Small intestine (tissue), 7 donors: Measurements from ENCODE around the gene RTP4. TPM values are rescaled to one million over a fixed set of nuclear protein-coding genes. Genes with fewer than 3 reads are reported as not detected.

ENCODE experiments used
- DNase-seq, 2 donors: peaks; one replicate each; pipeline versions ENCODE4 v3.0.0 to v3.0.0-alpha.2; 2013
- FAIRE-seq: peaks from 2 replicates; lab custom pipeline; 2012; peaks lifted over from hg19 to GRCh38; lab: Jason Lieb, UNC
- H3K27ac ChIP-seq, 3 donors: one replicate each; pipeline ENCODE4 v1.5.1; 2013; ENCODE audit warnings: low read length in 2 of 3, mild to moderate bottlenecking in 2 of 3, control low read depth in 1 of 3, inconsistent platforms in 1 of 3, low read depth in 1 of 3, moderate library complexity in 1 of 3
- H3K27me3 ChIP-seq, 3 donors: one replicate each; pipeline ENCODE4 v1.6.1; 2013; ENCODE audit warnings: low read length in 3 of 3, inconsistent platforms in 1 of 3; ENCODE audit not compliant: control insufficient read depth in 3 of 3, insufficient read depth in 3 of 3
- H3K36me3 ChIP-seq, 3 donors: one replicate each; pipeline ENCODE4 v1.6.1; 2013; ENCODE audit warnings: low read length in 3 of 3, inconsistent platforms in 1 of 3, low read depth in 1 of 3, mild to moderate bottlenecking in 1 of 3, moderate library complexity in 1 of 3; ENCODE audit not compliant: control insufficient read depth in 3 of 3, insufficient read depth in 2 of 3
- H3K4me1 ChIP-seq, 3 donors: one replicate each; pipeline ENCODE4 v1.6.1; 2013; ENCODE audit warnings: low read length in 2 of 3, inconsistent platforms in 1 of 3, low read depth in 1 of 3, mild to moderate bottlenecking in 1 of 3, moderate library complexity in 1 of 3; ENCODE audit not compliant: control insufficient read depth in 3 of 3, insufficient read depth in 2 of 3
- H3K4me3 ChIP-seq, 3 donors: one replicate each; pipeline ENCODE4 v1.5.1; 2013; ENCODE audit warnings: low read length in 3 of 3, control low read depth in 1 of 3, inconsistent platforms in 1 of 3, low read depth in 1 of 3, mild to moderate bottlenecking in 1 of 3, moderate library complexity in 1 of 3
- H3K9me3 ChIP-seq, 2 donors: one replicate each; pipeline ENCODE4 v1.6.1; 2013; ENCODE audit warnings: low read depth in 1 of 2, low read length in 1 of 2; ENCODE audit not compliant: control insufficient read depth in 2 of 2, insufficient read depth in 1 of 2
- WGBS, 3 donors: extraction: QIAGEN DNeasy Blood & Tissue Kit; methylation state at CpG; one replicate each; pipeline ENCODE4 v1.1.7; 2013; 5-methylcytosine and 5-hydroxymethylcytosine counted together
- polyA plus RNA-seq, 4 donors: library from polyadenylated mRNA; stranded (reverse) in 3 of 4; unstranded in 1 of 4; fragments of 200-250 nt in 3 of 4; fragments of 120-200 nt in 1 of 4; gene quantifications; one replicate each; pipeline versions ENCODE4 v1.2.1 to v1.2.3, GENCODE V29; 2013
- donor health status: healthy with polysubstance abuse.
- donor health status: control.
- donor health status: control.
- donor health status: Bipolar disorder and iron deficiency.
- donor health status: healthy.

Gene RTP4
- polyA plus RNA-seq, 4 donors, result 7.6 to 18.2 (median 13.0) TPM

- H3K27ac ChIP-seq, result no peak overlapping the region
- H3K4me3 ChIP-seq, result no peak overlapping the region
- DNase-seq (no peak), FAIRE-seq (no peak)
- H3K36me3 ChIP-seq, result no peaks in the 10 kb centered on the region
- peaks cover 0 to 2% of the 10 kb centered on the region in 2 donors for H3K9me3 ChIP-seq
- 94 to 100% (median 99%) methylated on average over 1 of the region's 1 CpG for WGBS, 3 donors
- no peaks in the 10 kb centered on the region for H3K27me3 ChIP-seq
- peaks cover 0 to 1% (median 0%) of the 10 kb centered on the region in 3 donors for H3K4me1 ChIP-seq
These were observed 10.1 kb upstream of the RTP4 start for GRCh38 chr3:187358068-187358467.

- no peak for FAIRE-seq
- H3K27ac ChIP-seq, result no peak overlapping the region
- WGBS, 3 donors, result 67 to 81% (median 78%) methylated on average over 7 of the region's 7 CpGs
These were observed 8.2 kb upstream of the RTP4 start for GRCh38 chr3:187359798-187360486.

GRCh38 chr3:187360596-187360995 lies 7.6 kb upstream of the RTP4 start:
- no peaks in the 10 kb centered on the region for H3K9me3 ChIP-seq
- H3K4me1 ChIP-seq, result no peaks in the 10 kb centered on the region
- H3K4me3 ChIP-seq, result no peak overlapping the region
- DNase-seq (no peak), FAIRE-seq (no peak)
- H3K27me3 ChIP-seq, result no peaks in the 10 kb centered on the region
- no peaks in the 10 kb centered on the region for H3K36me3 ChIP-seq
- 60 to 85% (median 67%) methylated on average over 3 of the region's 3 CpGs for WGBS, 3 donors
- no peak overlapping the region for H3K27ac ChIP-seq

More at GRCh38 chr3:187359798-187360486, 8.2 kb upstream of the RTP4 start:
- H3K9me3 ChIP-seq, result no peaks in the 10 kb centered on the region
- no peaks in the 10 kb centered on the region for H3K27me3 ChIP-seq
- DNase-seq, result no peak
- H3K36me3 ChIP-seq, result no peaks in the 10 kb centered on the region
- H3K4me3 ChIP-seq, result no peak overlapping the region
- no peaks in the 10 kb centered on the region for H3K4me1 ChIP-seq

GRCh38 chr3:187361835-187362234 lies 6.3 kb upstream of the RTP4 start:
- Histone ChIP-seq H3K36me3 (no peaks in the 10 kb centered on the region), H3K4me3 (no peak overlapping the region), H3K4me1 (no peaks in the 10 kb centered on the region), H3K27me3 (no peaks in the 10 kb centered on the region), H3K27ac (no peak overlapping the region), H3K9me3 (no peaks in the 10 kb centered on the region)
- FAIRE-seq (no peak), DNase-seq (no peak)
- WGBS, 3 donors, result 48 to 64% (median 60%) methylated on average over 2 of the region's 2 CpGs

- WGBS, 3 donors, result 68 to 86% (median 68%) methylated on average over 21 to 29 of the region's 29 CpGs
- Histone ChIP-seq H3K27me3 (no peaks in the 10 kb centered on the region), H3K9me3 (peaks cover 0 to 2% of the 10 kb centered on the region in 2 donors), H3K4me1 (peaks cover 4 to 7% (median 5%) of the 10 kb centered on the region in 3 donors), H3K4me3 (peak overlapping the region in 1 of 3 donors; percentile 35), H3K36me3 (peaks cover 0 to 8% (median 6%) of the 10 kb centered on the region in 3 donors), H3K27ac (peak overlapping the region; percentile 97 to 98 (median 97))
- FAIRE-seq (no peak), DNase-seq (no peak)
These were observed 553 bp upstream of the RTP4 start for GRCh38 chr3:187367561-187368103.

- Histone ChIP-seq H3K9me3 (peaks cover 0 to 2% of the 10 kb centered on the region in 2 donors), H3K27me3 (no peaks in the 10 kb centered on the region), H3K27ac (peak overlapping the region in 2 of 3 donors; percentile 97 to 98), H3K4me3 (peak overlapping the region; percentile 40 to 83 (median 54)), H3K4me1 (peaks cover 4 to 7% (median 5%) of the 10 kb centered on the region in 3 donors), H3K36me3 (peaks cover 1 to 8% (median 6%) of the 10 kb centered on the region in 3 donors)
- FAIRE-seq (no peak), DNase-seq (peak; percentile 40 to 48)
- 4 to 20% (median 10%) methylated on average over 1 of the region's 1 CpG for WGBS, 3 donors
These were observed 883 bp downstream of the RTP4 start for GRCh38 chr3:187369089-187369447.

- WGBS, 3 donors, result 36 to 66% (median 51%) methylated on average over 3 of the region's 3 CpGs
- no peak for FAIRE-seq
These were observed 1.9 kb downstream of the RTP4 start for GRCh38 chr3:187370051-187370450.

GRCh38 chr3:187375581-187375980 lies 7.4 kb downstream of the RTP4 start:
- Histone ChIP-seq H3K36me3 (peaks cover 5 to 11% (median 6%) of the 10 kb centered on the region in 3 donors), H3K9me3 (no peaks in the 10 kb centered on the region), H3K4me1 (peaks cover 1 to 3% (median 2%) of the 10 kb centered on the region in 3 donors), H3K27me3 (no peaks in the 10 kb centered on the region), H3K27ac (no peak overlapping the region), H3K4me3 (no peak overlapping the region)
- DNase-seq (no peak), FAIRE-seq (no peak)
- 76 to 85% (median 83%) methylated on average over 5 of the region's 5 CpGs for WGBS, 3 donors

More at GRCh38 chr3:187370051-187370450, 1.9 kb downstream of the RTP4 start:
- H3K27ac ChIP-seq, result no peak overlapping the region
- H3K4me1 ChIP-seq, result peaks cover 4 to 7% (median 5%) of the 10 kb centered on the region in 3 donors
- peak overlapping the region in 2 of 3 donors; percentile 41 to 54 for H3K4me3 ChIP-seq
- DNase-seq, result no peak
- peaks cover 5 to 8% (median 6%) of the 10 kb centered on the region in 3 donors for H3K36me3 ChIP-seq
- no peaks in the 10 kb centered on the region for H3K27me3 ChIP-seq
- peaks cover 0 to 2% of the 10 kb centered on the region in 2 donors for H3K9me3 ChIP-seq
